Aorta (tissue), 5 donors: Measurements from ENCODE around the gene HOXC6. TPM values are rescaled to one million over a fixed set of nuclear protein-coding genes. Genes with fewer than 3 reads are reported as not detected.
"Not testable (repeated sequence)": the region's sequence is repeated elsewhere in the genome, so short reads cannot be mapped to it uniquely, and the experiment has no call there.

Source experiments
- ATAC-seq: fragments of 200-7000 bp; cut with Tn5 transposase; one replicate; pipeline ENCODE4 v1.9.1; 2022; ENCODE audit warnings: moderate library complexity; ENCODE audit not compliant: low FRiP score
- DNase-seq, 2 donors: peaks; one replicate each; pipeline ENCODE4 v3.0.0-alpha.2; 2020
- H3K27ac ChIP-seq, 2 donors: one replicate each; pipeline ENCODE4 v1.5.1; 2013; ENCODE audit warnings: low read length in 2 of 2, mild to moderate bottlenecking in 2 of 2, moderate library complexity in 2 of 2, control low read depth in 1 of 2, inconsistent platforms in 1 of 2, low read depth in 1 of 2
- H3K27me3 ChIP-seq, 2 donors: one replicate each; pipeline ENCODE4 v1.6.1; 2013; ENCODE audit warnings: control low read depth in 1 of 2, low read length in 1 of 2, mild to moderate bottlenecking in 1 of 2, moderate library complexity in 1 of 2; ENCODE audit not compliant: insufficient read depth in 2 of 2, control insufficient read depth in 1 of 2
- H3K36me3 ChIP-seq, 2 donors: one replicate each; pipeline ENCODE4 v1.6.1; 2013; ENCODE audit warnings: control low read depth in 1 of 2, low read length in 1 of 2, mild to moderate bottlenecking in 1 of 2; ENCODE audit not compliant: insufficient read depth in 2 of 2, control insufficient read depth in 1 of 2
- H3K4me1 ChIP-seq, 2 donors: one replicate each; pipeline ENCODE4 v1.6.1; 2013; ENCODE audit warnings: low read length in 2 of 2, control low read depth in 1 of 2, mild to moderate bottlenecking in 1 of 2, moderate library complexity in 1 of 2; ENCODE audit not compliant: insufficient read depth in 2 of 2, control insufficient read depth in 1 of 2
- H3K4me3 ChIP-seq, 2 donors: one replicate each; pipeline ENCODE4 v1.5.1; 2013; ENCODE audit warnings: low read length in 2 of 2, control low read depth in 1 of 2, mild to moderate bottlenecking in 1 of 2
- H3K9me3 ChIP-seq: one replicate; pipeline ENCODE4 v1.6.1; 2013; ENCODE audit warnings: mild to moderate bottlenecking, low read length; ENCODE audit not compliant: control insufficient read depth
- WGBS, 2 donors: extraction: QIAGEN DNeasy Blood & Tissue Kit; methylation state at CpG; one replicate each; pipeline ENCODE4 v1.1.7; 2013; 5-methylcytosine and 5-hydroxymethylcytosine counted together
- intact Hi-C, 2 donors: fragments of 100-400 bp; cut with DNase I; formaldehyde crosslinking; loops; one replicate each; pipeline versions ENCODE4 v1.14.2 to v1.15.0; 2022
- microRNA-seq, 2 donors: library from miRNA; unstranded; fragments of <30 nt; microRNA quantifications; one replicate each; pipeline ENCODE4 v1.2.0, GENCODE V29; 2020
- polyA plus RNA-seq, 2 donors: library from polyadenylated mRNA; stranded (reverse); fragments of 200-250 nt; gene quantifications; one replicate each; pipeline ENCODE4 v1.2.3, GENCODE V29; 2013
- total RNA-seq, 2 donors: library from RNA; stranded (reverse); fragmentation: NEBNext Ultra II Directional; extraction: Animal tissue kit (Norgen Biotek cat#: 25700); gene quantifications; one replicate each; pipeline ENCODE4 v1.2.1, GENCODE V29; 2021
- donor health status: healthy with polysubstance abuse.
- donor health status: Bipolar disorder and iron deficiency.
- donor health status: DM: no; HTN: no; CAD: no.
- donor health status: DM: no; HTN: no; CAD: no.
- donor health status: DM: yes; HTN: yes; CAD: no.

HOXC6 gene
- total and polyA plus RNA-seq, 4 donors, result 1.5 to 17.1 (median 9.0) TPM

DNA sequence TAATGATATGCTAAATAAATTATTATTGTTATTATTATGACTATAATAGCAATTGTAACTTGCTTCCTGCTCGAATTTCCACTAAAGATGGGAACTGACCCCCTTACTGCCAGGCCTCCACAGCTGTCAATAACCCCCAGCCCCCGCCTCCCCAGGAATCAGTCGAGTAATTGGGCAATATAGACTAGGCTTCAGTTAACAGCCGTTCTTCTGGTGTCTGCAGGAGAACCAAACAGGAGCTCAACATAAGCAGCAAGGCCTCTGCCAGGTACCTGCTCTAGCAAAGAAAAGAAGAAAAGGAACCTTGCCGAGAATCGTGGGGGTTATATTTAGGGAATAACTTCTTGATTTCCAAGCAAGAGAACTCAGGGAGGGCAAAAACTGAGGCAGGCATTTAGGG, 47.2 kb downstream of the HOXC6 start:
- Histone ChIP-seq H3K4me3 (no peak overlapping the region), H3K27me3 (peaks cover 0 to 5% of the 10 kb centered on the region in 2 donors), H3K36me3 (no peaks in the 10 kb centered on the region), H3K27ac (no peak overlapping the region), H3K4me1 (no peaks in the 10 kb centered on the region), H3K9me3 (no peaks in the 10 kb centered on the region)
- intact Hi-C loops, result no loop called here
- ATAC-seq (no peak), DNase-seq (no peak)
- WGBS, 2 donors, result 66 to 71% methylated on average over 6 of the region's 6 CpGs

- DNase-seq (no peak), ATAC-seq (no peak)
- Histone ChIP-seq H3K4me3 (no peak overlapping the region), H3K27me3 (peaks cover 0 to 2% of the 10 kb centered on the region in 2 donors), H3K27ac (no peak overlapping the region), H3K36me3 (no peaks in the 10 kb centered on the region), H3K9me3 (no peaks in the 10 kb centered on the region), H3K4me1 (no peaks in the 10 kb centered on the region)
- intact Hi-C loops, result no loop called here
Observed at GRCh38 chr12:54075974-54076373, 47.7 kb downstream of the HOXC6 start.

GRCh38 chr12:54077843-54078242, 49.6 kb downstream of the HOXC6 start:
- 69 to 82% methylated on average over 10 of the region's 10 CpGs for WGBS, 2 donors
- DNase-seq, H3K27ac ChIP-seq, H3K4me1 ChIP-seq, H3K27me3 ChIP-seq, H3K4me3 ChIP-seq, H3K9me3 ChIP-seq, intact Hi-C loops, H3K36me3 ChIP-seq, ATAC-seq: not testable (repeated sequence)

GRCh38 chr12:54079115-54079514, 50.9 kb downstream of the HOXC6 start:
- H3K36me3 ChIP-seq, DNase-seq, intact Hi-C loops, ATAC-seq, H3K27ac ChIP-seq, H3K4me1 ChIP-seq, H3K4me3 ChIP-seq, H3K9me3 ChIP-seq, H3K27me3 ChIP-seq: not testable (repeated sequence)
- WGBS, 2 donors, result 53 to 65% methylated on average over 9 of the region's 9 CpGs

Small RNA genes lying within 50 kb of the gene (microRNA-seq; reads per million reads assigned to microRNA genes)
- 45.7 to 6,406 reads per million in 2 donors for gene MIR196A2
- 38.8 to 403 reads per million in 2 donors for gene MIR615

Other genes with a start within 250 kb of the HOXC6 start
- gene HOXC13, start 89.6 kb upstream of the HOXC6 start, total RNA-seq, result under 1 TPM in 1 of 2 donors, not detected in 1; 0.32 TPM
- not detected for gene HOXC13, start 89.6 kb upstream of the HOXC6 start, polyA plus RNA-seq
- gene HOXC12, start 73.5 kb upstream of the HOXC6 start, total RNA-seq, result under 1 TPM in 1 of 2 donors, not detected in 1; 0.45 TPM
- gene HOXC12, start 73.5 kb upstream of the HOXC6 start, polyA plus RNA-seq, result not detected
- gene HOXC11, start 55.3 kb upstream of the HOXC6 start, total RNA-seq, result 1 to 10 TPM in 1 of 2 donors, not detected in 1; 4.1 TPM
- gene HOXC11, start 55.3 kb upstream of the HOXC6 start, polyA plus RNA-seq, result under 1 TPM in 1 of 2 donors, not detected in 1; 0.38 TPM
- gene HOTAIR, start 53.5 kb upstream of the HOXC6 start, total RNA-seq, result 1 to 10 TPM in 1 of 2 donors, not detected in 1; 9.7 TPM
- gene HOTAIR, start 53.5 kb upstream of the HOXC6 start, polyA plus RNA-seq, result not detected
- 10 to 100 TPM in 1 of 2 donors, 1 to 10 TPM in 1; 1.6 to 32.0 TPM for gene HOXC10, start 43.3 kb upstream of the HOXC6 start, total RNA-seq
- 1 to 10 TPM in 1 of 2 donors, not detected in 1; 3.6 TPM for gene HOXC10, start 43.3 kb upstream of the HOXC6 start, polyA plus RNA-seq
- 1 to 10 TPM; 2.6 to 9.0 TPM for gene HOXC9, start 28.3 kb upstream of the HOXC6 start, total RNA-seq
- gene HOXC9, start 28.3 kb upstream of the HOXC6 start, polyA plus RNA-seq, result under 1 TPM in 1 of 2 donors, not detected in 1; 0.38 TPM
- gene HOXC8, start 19.5 kb upstream of the HOXC6 start, total RNA-seq, result 1 to 10 TPM; 4.2 to 6.4 TPM
- gene HOXC8, start 19.5 kb upstream of the HOXC6 start, polyA plus RNA-seq, result under 1 TPM in 1 of 2 donors, not detected in 1; 0.75 TPM
- gene HOXC5, start 4.6 kb downstream of the HOXC6 start, total RNA-seq, result 1 to 10 TPM; 3.8 to 3.9 TPM
- not detected for gene HOXC5, start 4.6 kb downstream of the HOXC6 start, polyA plus RNA-seq
- 10 to 100 TPM; 10.1 to 18.4 TPM for gene HOXC4, start 25.4 kb downstream of the HOXC6 start, total RNA-seq
- gene HOXC4, start 25.4 kb downstream of the HOXC6 start, polyA plus RNA-seq, result 1 to 10 TPM; 1.4 to 1.8 TPM
- 10 to 100 TPM; 21.8 to 27.6 TPM for gene SMUG1, start 160.5 kb downstream of the HOXC6 start, total RNA-seq
- 10 to 100 TPM; 22.3 to 32.3 TPM for gene SMUG1, start 160.5 kb downstream of the HOXC6 start, polyA plus RNA-seq